NCI-H128 (cell line): Measurements from ENCODE around the gene LSM6.

Experiments
- DNase-seq: peaks from one replicate; lab custom pipeline; 2025; ENCODE audit not compliant: unreplicated experiment; lab: John Stamatoyannopoulos, UW

LSM6 gene

DNA sequence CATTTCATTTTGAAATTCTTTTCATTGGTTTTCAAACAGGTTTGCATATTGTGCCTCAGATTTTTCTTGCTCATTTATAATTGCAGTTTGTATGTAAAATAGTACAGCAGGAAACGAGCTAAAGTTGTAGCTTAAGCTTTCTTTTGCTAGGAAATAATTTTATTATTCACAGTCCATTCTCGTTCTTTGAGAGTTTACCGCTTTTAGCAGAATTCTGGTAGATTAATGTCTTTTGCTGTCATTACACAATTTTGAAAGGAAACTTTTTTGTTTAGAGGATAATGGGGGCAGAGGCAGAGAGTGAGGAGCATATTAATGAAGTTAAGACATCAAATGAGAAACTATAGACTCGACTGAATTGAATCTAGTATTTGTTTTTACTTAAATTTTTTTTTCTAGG is 10.5 kb downstream of the LSM6 start:
- no peak for DNase-seq

DNA sequence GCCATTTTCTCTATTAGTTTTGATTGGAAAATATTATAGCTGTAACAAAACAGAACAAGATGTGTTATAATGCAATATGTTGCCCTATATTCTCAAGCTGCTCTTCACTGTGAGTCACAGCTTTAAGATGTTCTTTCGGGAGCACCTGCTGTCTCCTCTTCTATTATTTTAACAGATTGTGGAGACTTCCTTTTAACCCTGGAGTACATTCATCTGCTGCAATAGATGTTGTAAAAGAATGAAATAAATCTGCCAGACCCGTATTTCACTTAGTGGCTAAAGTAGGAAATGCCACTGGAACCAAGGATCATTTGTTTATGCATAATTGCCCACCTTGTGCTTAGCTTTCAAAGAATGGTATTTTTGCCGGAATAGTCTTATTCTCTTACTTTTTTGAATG is 11.1 kb downstream of the LSM6 start:
- DNase-seq: no peak

DNA sequence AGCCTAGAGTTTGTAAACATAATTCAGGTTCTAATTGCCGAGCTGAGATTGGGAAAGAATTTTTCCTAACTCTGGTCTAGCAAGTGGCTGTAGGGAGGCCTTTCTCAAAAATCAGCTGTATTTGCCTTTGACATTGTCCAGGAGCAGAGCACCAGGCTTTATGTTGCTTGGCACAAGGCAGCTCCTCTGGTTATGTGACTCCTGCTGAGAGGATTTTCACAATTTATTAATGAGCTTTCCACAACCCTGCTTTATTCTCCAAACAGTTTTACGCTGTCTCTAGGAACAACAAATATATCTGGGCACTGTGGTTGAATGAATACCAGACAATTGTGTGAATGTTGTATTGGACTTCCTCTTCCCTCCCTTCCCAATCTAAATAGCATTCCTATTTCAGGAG is 14.9 kb downstream of the LSM6 start:
- DNase-seq: no peak

DNA sequence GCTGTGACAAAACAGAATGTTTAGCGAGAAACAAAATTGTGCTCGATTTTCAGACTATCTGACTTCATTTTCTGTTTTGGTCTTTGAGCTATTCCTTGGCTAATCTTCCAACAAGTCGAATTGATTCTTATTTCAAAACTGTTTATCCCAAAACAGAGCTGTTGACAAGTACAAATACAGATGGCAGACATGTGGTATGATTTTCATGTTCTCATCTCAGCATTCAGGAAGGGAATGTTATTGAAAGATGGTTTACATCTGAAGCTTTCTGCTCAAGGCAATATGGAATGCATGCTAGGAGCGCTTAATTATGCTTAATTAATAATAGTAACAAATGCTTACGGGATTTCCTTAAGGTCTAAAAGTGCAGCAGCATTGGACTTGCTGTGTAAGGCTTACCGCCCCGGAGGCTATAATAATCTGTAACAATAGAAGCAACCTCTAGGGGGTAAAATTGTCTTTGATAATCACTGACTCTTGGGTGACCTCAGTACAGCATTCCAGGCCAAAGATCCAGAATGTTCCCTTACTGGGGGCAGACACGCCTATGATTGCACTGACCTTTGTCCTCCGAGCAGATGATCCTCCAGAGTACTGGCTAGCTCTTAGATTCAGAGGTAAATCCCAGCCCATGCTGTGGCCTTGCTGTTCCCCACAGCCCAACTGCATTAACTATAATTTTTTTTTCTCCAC is 16.4 kb downstream of the LSM6 start:
- DNase-seq: no peak

DNA sequence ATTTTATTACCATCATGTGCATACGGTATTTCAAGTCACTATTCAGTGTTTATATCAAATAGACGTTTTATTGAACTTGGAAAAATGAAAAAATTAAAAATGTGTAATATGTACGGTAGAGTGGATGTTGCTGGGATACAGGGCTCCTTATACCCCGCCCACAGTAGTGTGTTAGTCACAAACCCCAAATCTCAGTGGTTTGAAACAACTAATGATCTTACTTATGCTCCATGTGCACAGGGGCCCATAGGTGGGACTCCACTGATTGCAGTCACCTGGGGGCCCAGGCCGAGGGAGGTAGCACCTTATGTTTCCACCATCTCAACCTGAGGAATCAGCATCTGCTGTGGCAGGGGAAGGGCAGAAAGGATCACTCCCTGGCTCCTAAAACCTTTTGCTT is 18.1 kb downstream of the LSM6 start:
- DNase-seq: no peak

DNA sequence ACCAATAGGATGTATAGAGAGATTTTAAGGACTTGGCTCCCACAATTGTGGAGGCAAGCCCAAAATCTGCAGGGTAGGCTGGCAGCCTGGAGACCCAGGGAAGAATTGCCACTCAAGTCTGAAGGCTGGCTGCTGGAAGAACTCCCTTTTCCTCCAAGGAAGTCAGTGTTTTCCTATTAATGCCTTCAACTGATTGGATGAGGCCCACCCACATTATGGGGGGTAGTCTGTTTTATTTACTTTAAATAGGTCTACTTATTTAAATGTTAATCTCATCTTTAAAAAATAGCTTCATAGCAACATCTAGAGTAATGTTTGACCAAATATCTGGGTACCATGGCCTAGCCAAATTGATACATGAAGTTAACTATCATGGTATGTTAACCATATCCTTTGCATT is 18.7 kb downstream of the LSM6 start:
- no peak for DNase-seq

DNA sequence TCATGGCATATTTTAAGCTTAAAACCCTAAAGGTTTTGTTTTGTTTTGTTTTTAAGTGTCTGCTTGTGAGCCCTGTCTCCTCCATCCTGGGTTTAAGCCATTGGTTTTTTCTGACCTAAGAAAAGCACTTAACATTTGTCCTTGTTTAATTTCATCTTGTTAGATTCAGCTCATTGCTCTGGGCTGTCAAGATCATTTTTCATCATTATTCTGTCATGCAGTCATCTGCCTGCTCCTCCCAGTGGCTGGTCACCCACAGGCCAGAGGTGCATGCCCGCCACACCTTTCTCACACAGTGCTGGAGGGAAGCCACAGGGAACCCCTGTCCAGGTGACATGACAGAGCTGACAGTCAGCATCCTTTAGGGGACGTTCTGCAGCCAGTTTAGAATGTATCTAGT is 27.1 kb downstream of the LSM6 start:
- DNase-seq: no peak

DNA sequence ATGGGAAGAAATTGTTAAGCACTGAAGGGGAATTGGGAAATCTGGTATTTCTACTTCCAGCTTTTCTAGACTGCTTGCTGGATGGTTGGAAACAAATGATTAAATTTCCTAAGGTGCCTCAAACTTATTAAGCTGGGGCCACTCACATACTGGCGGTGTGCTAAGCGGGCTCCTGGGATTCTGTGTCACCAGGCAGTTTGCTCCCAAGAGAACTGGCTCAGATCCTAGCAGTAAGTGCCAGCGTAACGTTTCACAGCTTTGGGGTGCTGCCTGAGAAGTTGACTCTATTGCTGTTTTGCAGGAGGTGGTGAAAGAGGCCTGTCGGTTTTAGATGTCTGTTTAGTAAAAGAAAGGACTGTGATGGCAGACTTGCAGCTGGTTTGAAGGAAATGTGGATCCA is 31.9 kb downstream of the LSM6 start:
- DNase-seq: no peak

DNA sequence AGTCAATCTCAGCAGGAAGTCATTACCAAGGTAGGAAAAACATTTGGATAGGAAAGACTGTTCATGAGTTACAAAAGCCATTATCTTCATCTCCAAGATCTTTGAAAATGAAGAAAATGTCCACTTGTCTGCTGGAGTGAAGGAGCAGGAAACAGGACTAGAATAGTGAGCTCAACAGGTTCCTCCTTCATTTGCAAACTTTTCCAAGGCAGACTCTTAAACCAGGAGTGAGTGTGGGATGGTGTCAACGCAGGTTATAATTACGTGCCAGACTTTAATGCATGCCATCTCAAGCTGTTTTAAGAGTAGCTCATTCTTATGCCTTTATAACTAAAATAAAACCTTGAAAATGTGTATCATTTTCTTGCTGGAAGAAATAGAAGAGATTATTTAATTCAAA is 35.4 kb downstream of the LSM6 start:
- no peak for DNase-seq

DNA sequence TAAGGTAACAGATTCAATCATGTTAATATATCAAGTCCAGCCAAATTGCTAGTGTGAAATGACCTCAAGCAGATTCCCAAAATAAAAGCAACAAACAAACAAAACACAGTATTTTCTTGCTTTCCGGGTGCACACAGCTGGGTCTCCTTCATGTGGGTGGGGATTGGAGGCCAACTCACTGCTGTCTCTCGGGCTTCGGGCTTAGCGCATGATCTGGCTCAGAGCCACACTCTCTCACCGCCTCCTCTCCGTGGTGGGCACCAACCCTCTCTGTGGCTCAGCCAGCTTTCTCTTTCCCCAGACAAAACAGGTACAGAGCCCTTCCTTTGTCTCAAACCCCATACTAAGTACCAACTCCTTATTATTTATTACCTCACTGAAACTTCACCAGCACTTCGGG is 35.9 kb downstream of the LSM6 start:
- no peak for DNase-seq

DNA sequence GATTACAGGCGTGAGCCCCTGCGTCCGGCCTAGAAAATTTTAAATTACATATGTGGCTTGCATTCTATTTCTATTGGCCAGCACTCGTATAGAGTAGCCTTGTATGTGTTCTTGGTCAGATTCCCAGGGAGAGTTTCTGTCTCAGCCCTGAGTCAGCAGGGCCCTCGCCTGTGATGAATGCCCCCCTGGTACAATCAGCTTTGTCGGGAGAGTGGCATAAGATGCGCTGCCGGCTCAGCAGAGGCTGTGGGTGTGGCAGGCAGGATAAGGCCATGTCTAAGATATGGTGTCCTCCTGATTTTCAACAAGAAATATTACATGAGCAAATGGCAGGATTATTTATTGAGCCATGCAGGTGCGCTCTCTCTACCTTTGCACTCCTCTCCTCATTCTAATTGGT is 37.3 kb downstream of the LSM6 start:
- no peak for DNase-seq

DNA sequence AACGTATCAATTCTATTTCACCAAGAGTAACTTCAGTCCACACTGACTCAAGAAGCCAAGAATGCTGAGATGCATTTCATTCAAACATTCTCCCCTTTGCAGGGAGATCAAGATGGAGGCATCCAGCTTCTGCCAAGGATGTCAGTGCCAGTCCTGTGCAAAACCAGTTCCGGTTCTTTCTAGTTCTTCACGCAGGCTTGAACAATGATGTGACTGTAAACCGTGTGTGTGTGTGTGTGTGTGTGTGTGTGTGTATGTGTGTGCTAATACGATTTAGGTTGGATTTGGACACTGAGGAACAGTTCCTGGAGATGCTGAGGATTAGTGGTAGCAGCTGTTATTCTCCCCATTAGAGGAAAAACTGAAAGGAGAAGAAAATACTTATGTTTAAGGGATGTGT is 38.7 kb downstream of the LSM6 start, which contains the start of gene REELD1:
Gene REELD1, plus strand, starts transcription at position 301 of the 400 bp plus-strand sequence. CDS start 2,415 bp downstream, outside the sequence.
- DNase-seq: no peak

DNA sequence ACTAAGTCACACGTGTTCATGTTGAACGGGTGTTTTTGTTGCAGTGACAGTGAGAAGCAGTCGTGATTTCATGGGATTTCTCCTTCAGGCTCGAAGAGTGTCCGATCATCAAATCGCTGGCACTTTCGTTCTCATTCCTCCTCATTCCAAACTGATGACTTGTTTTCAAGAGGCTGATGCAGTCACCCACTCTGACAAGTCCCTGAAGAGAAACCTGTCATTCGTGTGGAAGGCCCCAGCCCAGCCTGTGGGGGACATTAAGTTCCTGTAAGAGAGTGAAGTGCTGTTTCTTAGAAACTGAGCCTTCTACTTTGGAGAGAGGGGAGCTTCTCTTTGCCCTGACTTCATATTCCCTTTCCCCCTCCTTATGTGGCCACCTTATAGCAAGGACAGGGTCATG is 46.8 kb downstream of the LSM6 start:
- no peak for DNase-seq

DNA sequence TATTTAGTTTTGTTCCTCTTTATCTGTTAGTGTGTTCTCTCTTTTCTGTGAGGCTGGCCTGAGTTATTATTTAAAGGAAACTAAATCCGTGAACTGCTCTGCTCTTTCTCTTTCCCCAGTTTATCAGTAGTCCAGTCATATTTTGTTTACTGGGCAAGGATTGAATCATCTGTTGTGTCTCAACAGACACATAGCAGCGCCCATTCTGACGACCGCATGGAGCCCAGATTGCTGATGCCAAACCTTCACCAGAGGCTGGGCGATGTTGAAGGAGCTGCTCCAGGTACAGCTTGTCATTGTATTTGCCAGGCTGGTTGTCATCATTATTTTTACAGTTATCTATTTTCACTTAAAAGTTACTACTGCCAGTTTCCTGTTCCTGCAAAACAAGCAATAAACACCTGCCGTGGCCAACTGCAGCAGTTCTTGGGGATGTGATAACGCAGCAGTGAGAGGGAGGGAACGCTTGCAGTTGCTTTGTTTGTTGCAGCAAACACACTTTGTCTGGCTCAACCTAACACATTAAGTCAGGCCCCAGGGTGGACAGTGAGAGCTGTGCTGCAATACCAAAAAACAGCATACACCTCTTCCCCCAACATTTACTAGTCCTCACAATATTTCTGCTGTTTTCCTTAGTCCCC is 48.9 kb downstream of the LSM6 start:
- no peak for DNase-seq

DNA sequence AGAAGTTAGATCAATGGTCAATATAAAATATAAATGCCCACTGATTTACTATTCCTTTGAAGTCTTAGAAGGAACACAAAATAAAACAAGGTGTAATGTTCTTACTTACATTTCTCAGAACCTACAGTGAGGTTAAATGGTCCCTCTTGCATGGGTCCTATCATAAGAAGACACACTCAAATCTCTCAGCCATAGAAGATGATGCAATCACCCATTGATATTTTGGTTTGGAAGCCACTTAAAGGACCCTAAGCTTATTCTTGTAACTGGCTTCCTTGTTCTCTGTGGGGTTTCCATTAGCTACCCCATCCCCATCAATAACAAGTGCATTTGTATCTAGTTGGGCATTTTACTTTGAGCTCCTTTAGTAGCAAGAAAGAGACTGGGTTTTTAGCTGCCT is 53.9 kb downstream of the LSM6 start:
- DNase-seq: no peak

DNA sequence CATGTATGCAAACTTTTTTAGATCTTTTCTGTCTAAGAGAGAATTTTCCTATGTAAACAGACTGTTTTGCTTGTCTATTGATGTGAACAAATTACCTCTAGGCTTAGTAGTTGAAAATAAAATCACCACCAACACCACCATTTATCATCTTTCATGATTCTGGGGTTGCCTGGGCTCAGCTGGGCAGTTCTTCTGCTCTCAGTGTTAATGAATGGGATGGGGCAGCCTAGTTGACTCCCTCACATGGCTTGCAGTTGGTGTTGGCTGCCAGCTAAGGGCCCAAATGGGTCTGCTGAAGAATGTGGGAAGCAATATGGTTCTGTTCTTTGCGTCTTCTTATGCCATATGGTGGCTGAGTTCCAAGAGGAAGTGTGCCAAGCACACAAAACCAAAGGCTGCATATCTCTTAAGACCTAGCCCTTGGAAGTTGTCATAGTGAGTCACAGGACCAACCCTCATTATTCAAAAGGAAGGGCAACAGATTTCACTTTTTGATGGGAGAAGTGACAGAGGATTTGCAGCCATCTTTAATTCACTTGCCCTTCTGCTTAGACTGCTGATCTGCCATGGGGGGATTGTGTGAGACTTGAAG is 56.7 kb downstream of the LSM6 start:
- DNase-seq: no peak

DNA sequence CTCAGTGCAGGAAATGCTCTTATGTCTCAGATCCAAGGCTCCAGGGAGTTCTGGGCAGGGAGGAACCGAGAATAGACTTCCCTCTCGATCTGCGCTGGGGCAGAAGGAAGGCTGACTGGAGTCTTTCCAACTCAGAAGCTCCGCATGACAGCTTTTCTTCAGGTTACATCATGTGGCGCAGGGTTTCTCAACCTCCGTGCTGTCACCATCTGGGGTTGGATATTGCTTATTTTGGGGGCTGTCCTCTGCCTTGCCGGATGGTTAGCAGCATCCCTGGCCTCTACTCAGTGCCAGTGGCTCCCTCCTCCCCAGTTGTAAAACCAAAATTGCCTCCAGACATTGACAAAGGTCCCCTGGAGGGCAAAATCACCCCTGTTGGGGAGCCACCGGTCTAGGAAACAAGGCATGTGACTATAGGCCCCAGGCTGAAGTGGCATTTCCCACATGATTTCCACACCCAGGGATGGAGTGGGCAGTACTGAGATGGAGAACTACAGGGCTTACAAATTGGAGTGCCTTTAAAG is 60.2 kb downstream of the LSM6 start:
- DNase-seq: no peak

DNA sequence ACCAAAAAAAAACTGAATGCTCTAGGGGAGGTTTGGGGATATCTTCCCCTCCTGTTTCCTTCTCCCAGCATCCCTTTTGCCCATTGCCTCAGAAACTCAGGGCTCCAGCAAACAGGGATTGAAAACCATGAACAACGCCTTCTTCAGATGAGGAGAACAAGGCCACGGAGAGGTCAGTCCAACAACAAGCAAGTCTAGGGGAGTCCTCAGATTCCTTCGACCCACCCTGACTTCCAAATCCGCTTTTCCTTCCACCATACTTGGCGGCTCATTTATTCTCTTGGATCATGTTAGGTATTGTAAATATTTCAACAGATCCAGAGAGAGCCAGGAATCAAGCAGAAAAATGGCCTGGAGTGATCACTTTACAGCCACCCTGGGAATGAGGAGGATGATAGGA is 60.7 kb downstream of the LSM6 start:
- no peak for DNase-seq

DNA sequence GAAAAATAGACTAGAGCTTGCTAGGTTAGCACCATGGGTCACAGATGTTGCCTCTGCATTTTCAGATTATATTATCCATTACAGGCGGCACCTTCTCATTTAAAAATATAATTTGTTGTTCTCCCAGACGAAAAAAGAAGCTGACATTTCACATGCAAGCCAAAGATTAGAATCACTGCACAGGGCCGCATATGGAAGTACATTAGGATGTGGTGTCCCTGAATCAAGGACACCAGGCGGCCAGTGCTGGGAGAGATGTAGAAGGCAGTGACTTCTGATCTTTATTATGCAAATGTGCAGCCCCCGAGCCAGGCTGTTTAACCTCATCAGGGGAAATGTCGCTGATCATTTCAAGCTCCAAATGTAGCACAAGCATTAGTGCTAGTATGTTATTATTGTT is 61.6 kb downstream of the LSM6 start:
- no peak for DNase-seq

DNA sequence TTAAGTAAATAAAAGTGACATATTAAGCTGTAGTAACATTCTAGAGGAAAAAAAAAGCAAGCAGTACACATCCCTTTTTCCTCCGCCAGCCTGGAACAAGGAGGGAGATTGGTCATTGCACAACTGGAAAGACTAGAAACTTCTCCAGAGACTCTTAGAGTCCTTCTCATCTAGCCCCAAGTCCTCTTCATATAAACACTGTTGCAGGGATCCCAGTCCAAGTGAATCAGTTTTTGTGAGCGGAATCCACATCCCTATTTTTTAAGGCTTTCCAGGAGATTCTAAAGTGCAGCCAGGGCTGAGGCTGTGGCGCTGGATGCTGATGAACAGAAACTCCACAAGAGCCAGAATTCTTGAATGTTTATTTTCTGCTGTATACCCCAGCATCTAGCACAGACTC is 62.6 kb downstream of the LSM6 start:
- no peak for DNase-seq
